GM23338 (cell line): ENCODE results near the gene MPND. TPM values are rescaled to one million over a fixed set of nuclear protein-coding genes. Genes with fewer than 3 reads are reported as not detected.

Source experiments
- ATAC-seq: fragments of 200-7000 bp; cut with Tn5 transposase; 3 replicates; pipeline ENCODE4 v1.9.1; 2020
- DNase-seq: peaks from one replicate; pipeline ENCODE4 v3.0.0-alpha.2; 2015; ENCODE audit warnings: low spot score
- H2AFZ ChIP-seq: fragments of 200-600 bp; sonication (generic); 2 replicates; pipeline ENCODE4 v1.8.0; 2016; ENCODE audit warnings: antibody characterized with exemption, mild to moderate bottlenecking, moderate library complexity
- H3F3A ChIP-seq: fragments of 200-600 bp; sonication (generic); replicated peaks from 2 replicates; pipeline ENCODE4 v1.8.0; 2017; ENCODE audit warnings: antibody characterized with exemption, mixed run types, low read depth
- H3K27ac ChIP-seq: fragments of 200-600 bp; sonication (generic); 2 replicates; pipeline ENCODE4 v1.6.1; 2016; ENCODE audit warnings: low read depth
- H3K27me3 ChIP-seq: fragments of 200-600 bp; sonication (generic); 2 replicates; pipeline ENCODE4 v1.8.0; 2016; ENCODE audit warnings: mild to moderate bottlenecking, mixed run types, moderate library complexity; ENCODE audit not compliant: insufficient read depth
- H3K36me3 ChIP-seq: fragments of 200-600 bp; sonication (generic); 2 replicates; pipeline ENCODE4 v1.8.0; 2016; ENCODE audit warnings: mild to moderate bottlenecking; ENCODE audit not compliant: insufficient read depth
- H3K4me1 ChIP-seq: fragments of 200-600 bp; sonication (generic); 2 replicates; pipeline ENCODE4 v1.8.0; 2016; ENCODE audit warnings: mild to moderate bottlenecking, moderate library complexity; ENCODE audit not compliant: insufficient read depth
- H3K4me2 ChIP-seq: fragments of 200-600 bp; sonication (generic); 2 replicates; pipeline ENCODE4 v1.7.1; 2017; ENCODE audit warnings: mixed run types
- H3K4me3 ChIP-seq: fragments of 200-600 bp; sonication (generic); 2 replicates; pipeline ENCODE4 v1.6.1; 2016; ENCODE audit warnings: mixed run types
- H3K79me2 ChIP-seq: fragments of 200-600 bp; sonication (generic); replicated peaks from 2 replicates; pipeline ENCODE4 v1.8.0; 2017; ENCODE audit warnings: mild to moderate bottlenecking; ENCODE audit not compliant: insufficient read depth
- H3K9me2 ChIP-seq: fragments of 200-600 bp; sonication (generic); 2 replicates; pipeline ENCODE4 v1.8.0; 2017; ENCODE audit not compliant: insufficient read depth
- H4K20me1 ChIP-seq: fragments of 200-600 bp; sonication (generic); replicated peaks from 2 replicates; pipeline ENCODE4 v1.8.0; 2017; ENCODE audit warnings: mild to moderate bottlenecking; ENCODE audit not compliant: insufficient read depth
- H3K27ac Mint-ChIP-seq: 2 replicates; pipeline ENCODE4 v1.8.0; 2020; ENCODE audit warnings: inconsistent platforms, mild to moderate bottlenecking, moderate library complexity, mixed read lengths
- H3K27me3 Mint-ChIP-seq: 3 replicates; pipeline ENCODE4 v1.8.0; 2022; ENCODE audit warnings: low read depth, mild to moderate bottlenecking, moderate library complexity, mixed read lengths, inconsistent platforms; ENCODE audit not compliant: insufficient read depth, poor library complexity
- H3K36me3 Mint-ChIP-seq: 3 replicates; pipeline ENCODE4 v1.8.0; 2021; ENCODE audit warnings: low read depth, mild to moderate bottlenecking, inconsistent platforms, moderate library complexity, mixed read lengths
- H3K4me1 Mint-ChIP-seq: 3 replicates; pipeline ENCODE4 v1.8.0; 2020; ENCODE audit warnings: mild to moderate bottlenecking, inconsistent platforms, mixed read lengths
- H3K4me3 Mint-ChIP-seq: 3 replicates; pipeline ENCODE4 v1.8.0; 2021; ENCODE audit warnings: moderate library complexity, mild to moderate bottlenecking, inconsistent platforms, mixed read lengths
- H3K9me3 Mint-ChIP-seq: 3 replicates; pipeline ENCODE4 v1.8.0; 2020; ENCODE audit warnings: moderate library complexity, mild to moderate bottlenecking, inconsistent platforms, mixed read lengths
- CREB1 ChIP-seq: fragments of 250-450 bp; sonication (Bioruptor Pico); IDR thresholded peaks from 2 replicates; pipeline ENCODE4 v1.5.0; 2020; ENCODE audit warnings: low read depth, mild to moderate bottlenecking, moderate library complexity
- CTCF ChIP-seq, 2 experiments: fragments of 200-600 bp in 1 of 2; sonication (generic) in 1 of 2; conservative IDR thresholded peaks; 2 replicates each; pipeline versions ENCODE4 v1.5.1 to v1.6.1; 2016 to 2017; ENCODE audit warnings: antibody characterized with exemption in 2 of 2, low read depth in 2 of 2, mild to moderate bottlenecking in 2 of 2, moderate library complexity in 1 of 2
- ETS1 ChIP-seq: IDR thresholded peaks from 2 replicates; pipeline ENCODE4 v1.6.1; 2016; ENCODE audit warnings: antibody characterized with exemption
- EZH2 ChIP-seq: fragments of 200-600 bp; sonication (generic); IDR thresholded peaks from one replicate; pipeline ENCODE4 v1.8.0; 2017; ENCODE audit warnings: antibody characterized with exemption, mild to moderate bottlenecking, low read depth; ENCODE audit not compliant: unreplicated experiment
- EZH2phosphoT487 ChIP-seq: fragments of 200-600 bp; sonication (generic); IDR thresholded peaks from one replicate; pipeline ENCODE4 v1.8.1; 2018; ENCODE audit warnings: antibody characterized with exemption; ENCODE audit not compliant: unreplicated experiment
- JUNB ChIP-seq: IDR thresholded peaks from one replicate; pipeline ENCODE4 v1.6.1; 2016; ENCODE audit warnings: antibody characterized with exemption; ENCODE audit not compliant: unreplicated experiment
- NANOG ChIP-seq: IDR thresholded peaks from 2 replicates; pipeline ENCODE4 v1.6.1; 2016; ENCODE audit warnings: antibody characterized with exemption, borderline replicate concordance
- POLR2AphosphoS5 ChIP-seq: IDR thresholded peaks from 2 replicates; pipeline ENCODE4 v1.6.1; 2016; ENCODE audit warnings: antibody characterized with exemption, low read depth
- REST ChIP-seq: IDR thresholded peaks from one replicate; pipeline ENCODE4 v1.6.1; 2018; ENCODE audit warnings: antibody characterized with exemption; ENCODE audit not compliant: unreplicated experiment
- STAT1 ChIP-seq: IDR thresholded peaks from one replicate; pipeline ENCODE4 v1.6.1; 2016; ENCODE audit warnings: antibody characterized with exemption; ENCODE audit not compliant: unreplicated experiment
- ZNF114 ChIP-seq: fragments of 250-450 bp; sonication (Bioruptor Pico); IDR thresholded peaks from 2 replicates; pipeline ENCODE4 v1.5.0; 2020; ENCODE audit warnings: mild to moderate bottlenecking, moderate library complexity
- ZNF331 ChIP-seq: fragments of 250-450 bp; sonication (Bioruptor Pico); IDR thresholded peaks from 2 replicates; pipeline ENCODE4 v1.5.0; 2020; ENCODE audit warnings: low read depth, mild to moderate bottlenecking, moderate library complexity
- ZNF462 ChIP-seq: fragments of 250-450 bp; sonication (Bioruptor Pico); IDR thresholded peaks from 2 replicates; pipeline ENCODE4 v1.5.0; 2020; ENCODE audit warnings: mild to moderate bottlenecking, moderate library complexity
- polyA plus RNA-seq: library from polyadenylated mRNA; unstranded; fragments of >200 nt; fragmentation: Nextera tagmentation; extraction: Ambion mirVana; gene quantifications from 2 replicates; pipeline ENCODE4 v1.2.1, GENCODE V29; 2016
- total RNA-seq: library from RNA; depleted of rRNA; stranded (reverse); fragments of >200 nt; shearing (Covaris generic); gene quantifications from 2 replicates; pipeline ENCODE4 v1.2.3, GENCODE V29; 2014

The MPND gene
- total and polyA plus RNA-seq, 2 experiments from 2014 or later: 11.8 to 15.6 TPM

- Histone ChIP-seq H3K27ac (no peak overlapping the region), H3K4me3 (no peak overlapping the region), H3K27me3 (no peaks in the 10 kb centered on the region), H4K20me1 (no peaks in the 10 kb centered on the region; the same call in 1 of the 2 replicates), H3K79me2 (no peaks in the 10 kb centered on the region), H2AFZ (no peak overlapping the region), H3K36me3 (peaks cover 3% of the 10 kb centered on the region; the same call in 1 of the 2 replicates), H3K4me1 (no peaks in the 10 kb centered on the region), H3F3A (no peaks in the 10 kb centered on the region), H3K4me2 (no peak overlapping the region), H3K9me2 (no peaks in the 10 kb centered on the region)
- Mint-ChIP-seq H3K36me3 (peaks cover 74% of the 10 kb centered on the region), H3K4me1 (no peaks in the 10 kb centered on the region), H3K27me3 (peaks cover 13% of the 10 kb centered on the region), H3K9me3 (peaks cover 30% of the 10 kb centered on the region), H3K27ac (no peak overlapping the region), H3K4me3 (no peak overlapping the region)
- TF ChIP-seq CREB1 (CRISPR knock-in tag) (no peak), NANOG (no peak), POLR2AphosphoS5 (no peak), ETS1 (no peak), CTCF (conservative IDR thresholded peaks at IDR 0.05; ENCODE audit: low read depth in 2 of 2) (no peak), EZH2 (no peak), ZNF114 (CRISPR knock-in tag) (no peak), EZH2phosphoT487 (no peak), ZNF462 (CRISPR knock-in tag) (no peak), JUNB (no peak), REST (no peak), STAT1 (no peak), ZNF331 (CRISPR knock-in tag) (no peak)
- DNase-seq: no peak
- no peak for ATAC-seq
Measured at GRCh38 chr19:4316956-4317355, 26.4 kb upstream of the MPND start.
